H1 (cell line): ENCODE measurements around the gene PMF1. TPM values are rescaled to one million over a fixed set of nuclear protein-coding genes. Genes with fewer than 3 reads are reported as not detected.

Source experiments
- CBX8 ChIP-seq: fragments of 300-800, 300-1000 bp; sonication (generic); IDR thresholded peaks from 2 replicates; pipeline ENCODE4 v1.7.1; 2016; ENCODE audit warnings: low read depth, low read length, borderline replicate concordance
- CEBPB ChIP-seq: IDR thresholded peaks from 2 replicates; pipeline ENCODE4 v1.6.1; 2012; ENCODE audit warnings: low read depth, low read length
- CHD1 ChIP-seq: IDR thresholded peaks from 2 replicates; pipeline ENCODE4 v1.6.1; 2012; ENCODE audit warnings: low read depth, low read length, improper control_type of control experiment
- CHD7 ChIP-seq: fragments of 300-600 bp; sonication (generic); IDR thresholded peaks from 2 replicates; pipeline ENCODE4 v1.7.1; 2012; ENCODE audit warnings: low read length, moderate library complexity, mild to moderate bottlenecking, inconsistent platforms; ENCODE audit not compliant: insufficient replicate concordance
- JUN ChIP-seq: IDR thresholded peaks from 2 replicates; pipeline ENCODE4 v1.6.1; 2011; ENCODE audit warnings: low read depth, mild to moderate bottlenecking, improper control_type of control experiment, low read length
- POLR2AphosphoS5 ChIP-seq: IDR thresholded peaks from 2 replicates; pipeline ENCODE4 v1.6.1; 2011; ENCODE audit warnings: low read depth, low read length
- RFX5 ChIP-seq: IDR thresholded peaks from 2 replicates; pipeline ENCODE4 v1.6.1; 2011; ENCODE audit warnings: low read depth, low read length, improper control_type of control experiment, borderline replicate concordance
- ZNF274 ChIP-seq: IDR thresholded peaks from 2 replicates; pipeline ENCODE4 v1.7.0; 2012; ENCODE audit warnings: low read length, borderline replicate concordance; ENCODE audit errors: extremely low read depth
- polyA plus RNA-seq, 7 experiments: library from polyadenylated mRNA; depleted of rRNA in 3 of 7; stranded (reverse) in 5 of 7; unstranded in 2 of 7; fragments of >200 nt in 5 of 7; fragments of 200-250 nt in 2 of 7; gene quantifications; 1 replicate in 5 of 7; 2 replicates in 1 of 7; 4 replicates in 1 of 7; pipeline versions ENCODE4 v1.2.1 to v1.2.3, GENCODE V29; 2011 to 2013; ENCODE audit warnings: missing spikeins in 2 of 7, mixed read lengths in 2 of 7
- total RNA-seq: library from RNA; stranded (reverse); fragmentation: NEBNext Ultra II Directional; extraction: Animal tissue kit (Norgen Biotek cat#: 25700); gene quantifications from 2 replicates; pipeline ENCODE4 v1.2.1, GENCODE V29; 2021
- TF ChIP-seq, protein P1 (sequence below): IDR thresholded peaks from 2 replicates; pipeline ENCODE4 v1.6.1; 2011; ENCODE audit warnings: low read depth, mild to moderate bottlenecking, low read length; ENCODE audit not compliant: insufficient read depth

Gene PMF1
- total and polyA plus RNA-seq, 2 of the 8 experiments (the other 6 are each of a cell fraction or from before 2014, with no cell fraction given) = 113 to 296 TPM

- TF ChIP-seq CBX8 (no peak), CHD1 (no peak), JUN (no peak), RFX5 (no peak), CEBPB (no peak), CHD7 (no peak), POLR2AphosphoS5 (no peak), ZNF274 (no peak)
- TF ChIP-seq, protein P1, sequence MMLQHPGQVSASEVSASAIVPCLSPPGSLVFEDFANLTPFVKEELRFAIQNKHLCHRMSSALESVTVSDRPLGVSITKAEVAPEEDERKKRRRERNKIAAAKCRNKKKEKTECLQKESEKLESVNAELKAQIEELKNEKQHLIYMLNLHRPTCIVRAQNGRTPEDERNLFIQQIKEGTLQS = no peak
These were observed 9.5 kb upstream of the PMF1 start (continued) for GRCh38 chr1:156203331-156203730.
